HCT116 (cell line): ENCODE results near the gene OFD1. TPM values are rescaled to one million over a fixed set of nuclear protein-coding genes. Genes with fewer than 3 reads are reported as not detected.

ENCODE experiments used
- ATAC-seq: fragments of 200-7000 bp; cut with Tn5 transposase; 2 replicates; pipeline ENCODE4 v1.9.1; 2020; ENCODE audit warnings: mild to moderate bottlenecking, moderate library complexity
- BruUV-seq: library from RNA; stranded (reverse); fragments of 400-500 nt; replicated peaks from 2 replicates; lab custom pipeline; 2021; lab: Mats Ljungman, UMichigan
- CTCF ChIA-PET: fragments of 300-600 bp; sonication (Branson Sonifier 250); formaldehyde crosslinking; loops from one replicate; lab custom pipeline; 2021; ENCODE audit warnings: antibody characterized with exemption; lab: Charles Lee
- POLR2A ChIA-PET: fragments of 300-600, 350-600 bp; sonication (Branson Sonifier 250); formaldehyde crosslinking; loops from one replicate; lab custom pipeline; 2021; ENCODE audit warnings: antibody characterized with exemption; lab: Charles Lee
- RAD21 ChIA-PET, 2 experiments: fragments of 300-600 bp; sonication (Branson Sonifier 250); formaldehyde crosslinking; loops; one replicate each; lab custom pipeline; 2023; ENCODE audit warnings: low total read pairs in 2 of 2; ENCODE audit not compliant: uncharacterized antibody in 2 of 2, unreplicated experiment in 2 of 2, low non-redundant PET in 1 of 2; lab: Charles Lee
- DNase-seq: peaks from one replicate; pipeline ENCODE4 v3.0.0-alpha.2; 2010; ENCODE audit warnings: low read depth, low spot score
- H2AFZ ChIP-seq: fragments of 200-600 bp; shearing (Covaris generic), sonication (generic); 2 replicates; pipeline ENCODE4 v1.6.1; 2017; ENCODE audit warnings: low read depth, mixed run types, mixed read lengths, antibody characterized with exemption, low read length; ENCODE audit not compliant: poor library complexity, severe bottlenecking
- H3K27ac ChIP-seq: 2 replicates; pipeline ENCODE4 v1.5.1; 2012; ENCODE audit warnings: low read depth, low read length
- H3K27me3 ChIP-seq: fragments of 200-600 bp; sonication (generic); 2 replicates; pipeline ENCODE4 v1.6.1; 2016; ENCODE audit warnings: mixed run types, low read length, mixed read lengths; ENCODE audit not compliant: insufficient read depth
- H3K36me3 ChIP-seq, 2 experiments: fragments of 200-500 bp in 1 of 2; fragments of 200-600 bp in 1 of 2; sonication (Bioruptor generic) in 1 of 2; sonication (generic) in 1 of 2; 2 replicates each; pipeline versions ENCODE4 v1.5.1 to v1.6.1; 2014 to 2016; ENCODE audit warnings: low read length in 2 of 2, inconsistent platforms in 1 of 2, mixed read lengths in 1 of 2, mixed run types in 1 of 2; ENCODE audit not compliant: insufficient read depth in 2 of 2, control insufficient read depth in 1 of 2
- H3K4me1 ChIP-seq, 2 experiments: fragments of 200-600 bp in 1 of 2; sonication (generic) in 1 of 2; 2 replicates each; pipeline versions ENCODE4 v1.5.1 to v1.6.1; 2012 to 2017; ENCODE audit warnings: low read length in 2 of 2, inconsistent platforms in 1 of 2, mild to moderate bottlenecking in 1 of 2, mixed read lengths in 1 of 2, mixed run types in 1 of 2, moderate library complexity in 1 of 2; ENCODE audit not compliant: insufficient read depth in 2 of 2, control insufficient read depth in 1 of 2
- H3K4me2 ChIP-seq: fragments of 200-600 bp; sonication (generic); 2 replicates; pipeline ENCODE4 v1.6.1; 2017; ENCODE audit warnings: mixed run types, low read length, mixed read lengths
- H3K4me3 ChIP-seq, 2 experiments: fragments of 200-600 bp in 1 of 2; sonication (generic) in 1 of 2; replicated peaks in 1 of 2; 2 replicates each; pipeline ENCODE4 v1.5.1; 2011 to 2016; ENCODE audit warnings: low read length in 2 of 2, control low read depth in 1 of 2, low read depth in 1 of 2, mild to moderate bottlenecking in 1 of 2, mixed read lengths in 1 of 2, mixed run types in 1 of 2
- H3K79me2 ChIP-seq: fragments of 200-600 bp; sonication (generic); 2 replicates; pipeline ENCODE4 v1.6.1; 2017; ENCODE audit warnings: mild to moderate bottlenecking, mixed run types, low read length, moderate library complexity, mixed read lengths; ENCODE audit not compliant: insufficient read depth
- H3K9ac ChIP-seq: fragments of 200-600 bp; sonication (generic); 2 replicates; pipeline ENCODE4 v1.6.1; 2016; ENCODE audit warnings: low read length, mixed read lengths
- H3K9me2 ChIP-seq: fragments of 200-600 bp; sonication (generic), shearing (Covaris generic); 2 replicates; pipeline ENCODE4 v1.6.1; 2017; ENCODE audit warnings: mixed run types, mild to moderate bottlenecking, moderate library complexity; ENCODE audit not compliant: insufficient read depth
- H3K9me3 ChIP-seq, 2 experiments: fragments of 200-500 bp in 1 of 2; fragments of 200-600 bp in 1 of 2; sonication (Bioruptor generic) in 1 of 2; sonication (generic) in 1 of 2; 2 replicates each; pipeline ENCODE4 v1.6.1; 2014 to 2017; ENCODE audit warnings: low read length in 2 of 2, mixed read lengths in 2 of 2, inconsistent platforms in 1 of 2, low read depth in 1 of 2, mild to moderate bottlenecking in 1 of 2, mixed run types in 1 of 2, moderate library complexity in 1 of 2; ENCODE audit not compliant: control insufficient read depth in 1 of 2, insufficient read depth in 1 of 2
- H4K20me1 ChIP-seq: fragments of 200-600 bp; sonication (generic), shearing (Covaris generic); 2 replicates; pipeline ENCODE4 v1.6.1; 2017; ENCODE audit warnings: mixed run types, mild to moderate bottlenecking, moderate library complexity; ENCODE audit not compliant: insufficient read depth
- CBX3 ChIP-seq: IDR thresholded peaks from 2 replicates; pipeline ENCODE4 v1.6.1; 2012; ENCODE audit warnings: low read depth
- CEBPB ChIP-seq: IDR thresholded peaks from 2 replicates; pipeline ENCODE4 v1.6.1; 2012; ENCODE audit warnings: low read depth
- CTCF ChIP-seq, 3 experiments: fragments of 200-600 bp in 1 of 3; sonication (generic) in 1 of 3; IDR thresholded peaks in 2 of 3; conservative IDR thresholded peaks in 1 of 3; 2 replicates each; pipeline ENCODE4 v1.5.1; 2012 to 2017; ENCODE audit warnings: low read depth in 2 of 3, low read length in 2 of 3, antibody characterized with exemption in 1 of 3, borderline replicate concordance in 1 of 3, control low read depth in 1 of 3, mild to moderate bottlenecking in 1 of 3, mixed read lengths in 1 of 3, mixed run types in 1 of 3, moderate library complexity in 1 of 3; ENCODE audit not compliant: insufficient read depth in 1 of 3
- EGR1 ChIP-seq: IDR thresholded peaks from 2 replicates; pipeline ENCODE4 v1.6.1; 2012; ENCODE audit warnings: low read depth
- ELF1 ChIP-seq: IDR thresholded peaks from 2 replicates; pipeline ENCODE4 v1.6.1; 2012; ENCODE audit warnings: low read depth, borderline replicate concordance
- MAX ChIP-seq: IDR thresholded peaks from 2 replicates; pipeline ENCODE4 v1.6.1; 2012
- RAD21 ChIP-seq: IDR thresholded peaks from 2 replicates; pipeline ENCODE4 v1.6.1; 2012; ENCODE audit warnings: low read depth, mild to moderate bottlenecking
- SIN3A ChIP-seq: IDR thresholded peaks from 2 replicates; pipeline ENCODE4 v1.6.1; 2012; ENCODE audit warnings: low read depth
- SP1 ChIP-seq: IDR thresholded peaks from 2 replicates; pipeline ENCODE4 v1.6.1; 2012; ENCODE audit warnings: low read depth
- SRF ChIP-seq: IDR thresholded peaks from 2 replicates; pipeline ENCODE4 v1.6.1; 2012; ENCODE audit warnings: low read depth
- TCF7L2 ChIP-seq: IDR thresholded peaks from 2 replicates; pipeline ENCODE4 v1.7.0; 2011; ENCODE audit warnings: borderline replicate concordance, inconsistent platforms; ENCODE audit not compliant: insufficient read depth, insufficient read length; ENCODE audit errors: extremely low read depth
- intact Hi-C: fragments of 100-400 bp; cut with micrococcal nuclease; formaldehyde crosslinking; loops from 2 replicates; pipeline ENCODE4 v1.10.0; 2022
- total RNA-seq: library from RNA; stranded (reverse); gene quantifications from one replicate; pipeline ENCODE4 v1.2.1, GENCODE V29; 2021; ENCODE audit not compliant: unreplicated experiment
- TF ChIP-seq, protein P1 (sequence below): IDR thresholded peaks from 2 replicates; pipeline ENCODE4 v1.6.1; 2012; ENCODE audit warnings: low read depth
- TF ChIP-seq, protein P2 (sequence below): IDR thresholded peaks from 2 replicates; pipeline ENCODE4 v1.6.1; 2012

Gene OFD1
- total RNA-seq, 1 experiment from 2014 or later, result 18.0 TPM

DNA sequence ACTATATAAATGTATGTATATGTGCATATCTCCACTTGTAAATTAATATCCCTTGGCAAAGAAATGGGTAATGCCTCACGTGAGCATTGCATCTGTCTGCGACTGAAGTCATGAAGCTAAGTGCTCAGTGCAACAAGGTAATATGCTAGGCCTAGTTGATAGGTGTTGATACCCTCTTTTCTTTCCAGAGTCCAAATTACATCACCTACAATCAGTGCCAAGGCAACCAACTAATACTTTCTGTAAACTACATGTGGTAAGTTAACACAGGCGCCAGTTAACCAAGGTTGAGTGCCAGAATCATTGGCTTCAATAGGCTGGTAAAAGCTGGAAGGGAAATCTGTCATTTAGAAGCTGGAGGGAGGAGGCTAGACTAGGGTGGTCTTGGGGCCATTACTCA is 41.3 kb downstream of the OFD1 start:
- Histone ChIP-seq H3K27me3 (no peaks in the 10 kb centered on the region), H3K36me3 (no peaks in the 10 kb centered on the region; a peak in 2 of 4 replicates), H3K4me2 (no peak overlapping the region), H3K4me3 (no peak overlapping the region), H2AFZ (no peak overlapping the region), H3K9me2 (no peaks in the 10 kb centered on the region), H3K9ac (no peak overlapping the region), H3K9me3 (no peaks in the 10 kb centered on the region), H3K27ac (no peak overlapping the region), H3K79me2 (no peaks in the 10 kb centered on the region), H3K4me1 (no peaks in the 10 kb centered on the region), H4K20me1 (no peaks in the 10 kb centered on the region)
- intact Hi-C loops, result no loop called here
- TF ChIP-seq, protein P1, sequence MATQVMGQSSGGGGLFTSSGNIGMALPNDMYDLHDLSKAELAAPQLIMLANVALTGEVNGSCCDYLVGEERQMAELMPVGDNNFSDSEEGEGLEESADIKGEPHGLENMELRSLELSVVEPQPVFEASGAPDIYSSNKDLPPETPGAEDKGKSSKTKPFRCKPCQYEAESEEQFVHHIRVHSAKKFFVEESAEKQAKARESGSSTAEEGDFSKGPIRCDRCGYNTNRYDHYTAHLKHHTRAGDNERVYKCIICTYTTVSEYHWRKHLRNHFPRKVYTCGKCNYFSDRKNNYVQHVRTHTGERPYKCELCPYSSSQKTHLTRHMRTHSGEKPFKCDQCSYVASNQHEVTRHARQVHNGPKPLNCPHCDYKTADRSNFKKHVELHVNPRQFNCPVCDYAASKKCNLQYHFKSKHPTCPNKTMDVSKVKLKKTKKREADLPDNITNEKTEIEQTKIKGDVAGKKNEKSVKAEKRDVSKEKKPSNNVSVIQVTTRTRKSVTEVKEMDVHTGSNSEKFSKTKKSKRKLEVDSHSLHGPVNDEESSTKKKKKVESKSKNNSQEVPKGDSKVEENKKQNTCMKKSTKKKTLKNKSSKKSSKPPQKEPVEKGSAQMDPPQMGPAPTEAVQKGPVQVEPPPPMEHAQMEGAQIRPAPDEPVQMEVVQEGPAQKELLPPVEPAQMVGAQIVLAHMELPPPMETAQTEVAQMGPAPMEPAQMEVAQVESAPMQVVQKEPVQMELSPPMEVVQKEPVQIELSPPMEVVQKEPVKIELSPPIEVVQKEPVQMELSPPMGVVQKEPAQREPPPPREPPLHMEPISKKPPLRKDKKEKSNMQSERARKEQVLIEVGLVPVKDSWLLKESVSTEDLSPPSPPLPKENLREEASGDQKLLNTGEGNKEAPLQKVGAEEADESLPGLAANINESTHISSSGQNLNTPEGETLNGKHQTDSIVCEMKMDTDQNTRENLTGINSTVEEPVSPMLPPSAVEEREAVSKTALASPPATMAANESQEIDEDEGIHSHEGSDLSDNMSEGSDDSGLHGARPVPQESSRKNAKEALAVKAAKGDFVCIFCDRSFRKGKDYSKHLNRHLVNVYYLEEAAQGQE, result no peak
- TF ChIP-seq, protein P2, sequence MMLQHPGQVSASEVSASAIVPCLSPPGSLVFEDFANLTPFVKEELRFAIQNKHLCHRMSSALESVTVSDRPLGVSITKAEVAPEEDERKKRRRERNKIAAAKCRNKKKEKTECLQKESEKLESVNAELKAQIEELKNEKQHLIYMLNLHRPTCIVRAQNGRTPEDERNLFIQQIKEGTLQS, result no peak
- no peak for TF ChIP-seq SIN3A
- RAD21 ChIA-PET, result no interaction called here
- CTCF ChIA-PET, result no interaction called here
- POLR2A ChIA-PET, result no interaction called here
- no TSS peak for BruUV-seq
- ATAC-seq, result no peak
- DNase-seq, result no peak

DNA sequence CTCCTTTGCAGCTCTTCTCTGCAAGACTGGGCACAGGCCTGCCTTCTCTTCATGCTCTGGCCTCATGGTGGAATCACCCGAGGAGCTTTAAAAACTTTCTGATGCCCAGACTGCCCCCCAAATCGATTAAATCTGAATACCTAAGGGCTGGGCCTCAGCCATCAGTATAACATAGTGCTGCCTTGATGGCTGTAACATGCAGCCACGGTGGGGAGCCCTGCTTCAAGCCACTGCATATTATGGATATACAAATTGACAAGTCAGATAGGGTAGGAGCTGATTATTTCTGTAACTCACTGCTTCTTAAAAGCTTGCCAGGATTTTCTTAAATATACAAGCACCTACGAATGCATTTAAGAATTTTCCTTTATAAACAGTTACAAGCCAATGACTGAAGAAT is 41.8 kb downstream of the OFD1 start:
- ATAC-seq, result no peak
- TF ChIP-seq, protein P2, result no peak
- TF ChIP-seq SIN3A (no peak), ELF1 (no peak), CTCF (IDR thresholded peaks at IDR 0.05 in 2 of 3, conservative IDR thresholded peaks at IDR 0.05 in 1 of 3; ENCODE audit: borderline replicate concordance in 1 of 3, insufficient read depth in 1 of 3, low read depth in 2 of 3, low read length in 2 of 3) (no peak), TCF7L2 (no peak), CEBPB (no peak), SRF (no peak), RAD21 (no peak), EGR1 (no peak), CBX3 (no peak), SP1 (no peak), MAX (no peak)

More for the DNA sequence above, 41.8 kb downstream of the OFD1 start:
- DNase-seq, result no peak
- H3K36me3 ChIP-seq, result no peaks in the 10 kb centered on the region; a peak in 2 of 4 replicates
- H3K9me3 ChIP-seq, result no peaks in the 10 kb centered on the region
- no peak overlapping the region for H3K4me3 ChIP-seq
- no peak overlapping the region for H3K27ac ChIP-seq
- ChIA-PET POLR2A (no interaction called here), RAD21 (no interaction called here), CTCF (no interaction called here)
- intact Hi-C loops, result no loop called here
- no peak overlapping the region for H3K4me2 ChIP-seq
- H3K79me2 ChIP-seq, result no peaks in the 10 kb centered on the region
- no TSS peak for BruUV-seq
- H3K4me1 ChIP-seq, result no peaks in the 10 kb centered on the region
- H3K9me2 ChIP-seq, result no peaks in the 10 kb centered on the region
- H3K9ac ChIP-seq, result no peak overlapping the region
- no peaks in the 10 kb centered on the region for H4K20me1 ChIP-seq
- H3K27me3 ChIP-seq, result no peaks in the 10 kb centered on the region
- H2AFZ ChIP-seq, result no peak overlapping the region
